Prostate gland (tissue), 2 donors: ENCODE results near the gene LCN15.

Experiments used
- POLR2AphosphoS5 ChIP-seq: sonication (generic); formaldehyde crosslinking; IDR thresholded peaks from one replicate; pipeline ENCODE4 v1.6.1; 2017; ENCODE audit warnings: antibody characterized with exemption
- TF ChIP-seq, protein P1 (sequence below), 4 experiments: fragments of 200-600 bp in 2 of 4; fragments of 450-650 bp in 2 of 4; sonication (generic) in 2 of 4; IDR thresholded peaks; 1 replicate in 3 of 4; 2 replicates in 1 of 4; pipeline ENCODE4 v1.5.1; 2016 to 2019; ENCODE audit warnings: antibody characterized with exemption in 4 of 4, mild to moderate bottlenecking in 2 of 4, moderate library complexity in 2 of 4

GRCh38 chr9:136757328-136757727 lies 7.0 kb downstream of the LCN15 start:
- no peak for TF ChIP-seq POLR2AphosphoS5
- TF ChIP-seq, protein P1, sequence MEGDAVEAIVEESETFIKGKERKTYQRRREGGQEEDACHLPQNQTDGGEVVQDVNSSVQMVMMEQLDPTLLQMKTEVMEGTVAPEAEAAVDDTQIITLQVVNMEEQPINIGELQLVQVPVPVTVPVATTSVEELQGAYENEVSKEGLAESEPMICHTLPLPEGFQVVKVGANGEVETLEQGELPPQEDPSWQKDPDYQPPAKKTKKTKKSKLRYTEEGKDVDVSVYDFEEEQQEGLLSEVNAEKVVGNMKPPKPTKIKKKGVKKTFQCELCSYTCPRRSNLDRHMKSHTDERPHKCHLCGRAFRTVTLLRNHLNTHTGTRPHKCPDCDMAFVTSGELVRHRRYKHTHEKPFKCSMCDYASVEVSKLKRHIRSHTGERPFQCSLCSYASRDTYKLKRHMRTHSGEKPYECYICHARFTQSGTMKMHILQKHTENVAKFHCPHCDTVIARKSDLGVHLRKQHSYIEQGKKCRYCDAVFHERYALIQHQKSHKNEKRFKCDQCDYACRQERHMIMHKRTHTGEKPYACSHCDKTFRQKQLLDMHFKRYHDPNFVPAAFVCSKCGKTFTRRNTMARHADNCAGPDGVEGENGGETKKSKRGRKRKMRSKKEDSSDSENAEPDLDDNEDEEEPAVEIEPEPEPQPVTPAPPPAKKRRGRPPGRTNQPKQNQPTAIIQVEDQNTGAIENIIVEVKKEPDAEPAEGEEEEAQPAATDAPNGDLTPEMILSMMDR (IDR thresholded peaks at IDR 0.05): no peak
